HEK293T (cell line): ENCODE measurements around the gene AQP6.

Experiments used
- CTCF ChIA-PET: fragments of 350-600 bp; formaldehyde crosslinking; extraction: SDS; loops from one replicate; lab custom pipeline; 2021; ENCODE audit warnings: antibody characterized with exemption, inconsistent platforms; lab: Yijun Ruan, JAX
- POLR2A ChIA-PET: fragments of 350-600 bp; formaldehyde crosslinking; extraction: SDS; loops from one replicate; lab custom pipeline; 2020; ENCODE audit warnings: antibody characterized with exemption, inconsistent platforms; lab: Yijun Ruan, JAX
- DNase-seq: peaks from one replicate; pipeline ENCODE4 v3.0.0; 2012; ENCODE audit warnings: mixed read lengths; ENCODE audit errors: extremely low spot score
- ARNT ChIP-seq: fragments of 450-650 bp; IDR thresholded peaks from 2 replicates; pipeline ENCODE4 v1.6.1; 2017; ENCODE audit warnings: mild to moderate bottlenecking
- BHLHE40 ChIP-seq: fragments of 450-650 bp; IDR thresholded peaks from 2 replicates; pipeline ENCODE4 v1.6.1; 2016; ENCODE audit warnings: mild to moderate bottlenecking, moderate library complexity, borderline replicate concordance
- CTBP1 ChIP-seq: fragments of 450-650 bp; IDR thresholded peaks from 2 replicates; pipeline ENCODE4 v1.6.1; 2016; ENCODE audit warnings: borderline replicate concordance
- ELF4 ChIP-seq: fragments of 450-650 bp; IDR thresholded peaks from 2 replicates; pipeline ENCODE4 v1.6.1; 2017; ENCODE audit warnings: antibody characterized with exemption
- FOXA1 ChIP-seq: fragments of 450-650 bp; IDR thresholded peaks from 2 replicates; pipeline ENCODE4 v1.6.1; 2016; ENCODE audit warnings: mild to moderate bottlenecking
- FOXK2 ChIP-seq: fragments of 450-650 bp; IDR thresholded peaks from 2 replicates; pipeline ENCODE4 v1.6.1; 2016; ENCODE audit warnings: mild to moderate bottlenecking
- FOXM1 ChIP-seq: fragments of 450-650 bp; IDR thresholded peaks from 2 replicates; pipeline ENCODE4 v1.6.1; 2017; ENCODE audit warnings: mild to moderate bottlenecking, borderline replicate concordance
- HDGF ChIP-seq: fragments of 450-650 bp; IDR thresholded peaks from 2 replicates; pipeline ENCODE4 v1.6.1; 2017; ENCODE audit warnings: antibody characterized with exemption, borderline replicate concordance
- L3MBTL2 ChIP-seq: fragments of 450-650 bp; conservative IDR thresholded peaks from 2 replicates; pipeline ENCODE4 v1.6.1; 2016; ENCODE audit warnings: mild to moderate bottlenecking
- LEF1 ChIP-seq: fragments of 450-650 bp; IDR thresholded peaks from 2 replicates; pipeline ENCODE4 v1.6.1; 2017; ENCODE audit warnings: mild to moderate bottlenecking, borderline replicate concordance
- NFRKB ChIP-seq: fragments of 450-650 bp; IDR thresholded peaks from 2 replicates; pipeline ENCODE4 v1.6.1; 2016; ENCODE audit warnings: mild to moderate bottlenecking, moderate library complexity
- PKNOX1 ChIP-seq: fragments of 450-650 bp; IDR thresholded peaks from 2 replicates; pipeline ENCODE4 v1.6.1; 2016
- SP1 ChIP-seq: fragments of 450-650 bp; IDR thresholded peaks from 2 replicates; pipeline ENCODE4 v1.6.1; 2017
- SUZ12 ChIP-seq: fragments of 450-650 bp; IDR thresholded peaks from 2 replicates; pipeline ENCODE4 v1.6.1; 2016; ENCODE audit warnings: mild to moderate bottlenecking
- TARDBP ChIP-seq: fragments of 450-650 bp; IDR thresholded peaks from 2 replicates; pipeline ENCODE4 v1.6.1; 2016
- ZNF384 ChIP-seq: fragments of 450-650 bp; IDR thresholded peaks from 2 replicates; pipeline ENCODE4 v1.6.1; 2016

AQP6 gene

DNA sequence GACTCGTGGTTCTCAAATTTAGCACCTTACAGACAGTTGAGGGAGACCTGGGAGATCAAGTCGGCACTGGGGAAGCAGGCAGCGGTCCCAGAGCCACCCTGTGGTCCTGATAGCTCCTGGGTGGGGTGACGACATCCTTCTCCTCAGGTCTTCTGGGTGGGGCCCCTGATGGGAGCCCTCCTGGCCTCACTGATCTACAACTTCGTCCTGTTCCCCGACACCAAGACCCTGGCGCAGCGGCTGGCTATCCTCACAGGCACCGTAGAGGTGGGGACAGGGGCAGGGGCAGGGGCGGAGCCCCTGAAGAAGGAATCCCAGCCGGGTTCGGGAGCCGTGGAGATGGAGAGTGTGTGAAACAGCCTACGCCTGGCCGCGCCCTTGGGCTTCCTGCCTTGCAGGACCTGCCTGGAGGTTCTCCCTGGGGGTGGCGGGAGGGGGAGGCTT is 2.6 kb downstream of the AQP6 start:
- POLR2A ChIA-PET = no interaction called here
- TF ChIP-seq FOXK2 (no peak), BHLHE40 (no peak), TARDBP (no peak), HDGF (no peak), NFRKB (no peak), ZNF384 (no peak), SP1 (no peak), PKNOX1 (no peak), LEF1 (no peak), SUZ12 (no peak)
- DNase-seq = no peak
- CTCF ChIA-PET = interaction anchor here (1.2 kb wide), 1 partner anchor 8 kb away, joined by 5 read pairs; no protein-coding TSS in a partner anchor

GRCh38 chr12:49976557-49976956 is 3.8 kb downstream of the AQP6 start:
- DNase-seq = no peak
- TF ChIP-seq SUZ12 = no peak
- TF ChIP-seq CTBP1 = no peak
- TF ChIP-seq ZNF384 = no peak
- TF ChIP-seq SP1 = no peak
- no peak for TF ChIP-seq ARNT
- TF ChIP-seq L3MBTL2 = no peak
- no peak for TF ChIP-seq PKNOX1
- no peak for TF ChIP-seq FOXM1
- TF ChIP-seq ELF4 = no peak
- TF ChIP-seq FOXA1 = no peak
- TF ChIP-seq LEF1 = no peak
- TF ChIP-seq BHLHE40 = no peak
- TF ChIP-seq TARDBP = no peak
- ChIA-PET CTCF (interaction anchor here (0.7 to 1.2 kb wide), 3 partner anchors 10 to 79 kb away, joined by 3 to 5 read pairs (median 3); no protein-coding TSS in a partner anchor), POLR2A (no interaction called here)

GRCh38 chr12:49978125-49978524 is 5.4 kb downstream of the AQP6 start:
- CTCF ChIA-PET = interaction anchor here (0.6 to 1.5 kb wide), 3 partner anchors 11 to 98 kb away, joined by 4 to 7 read pairs (median 4); no protein-coding TSS in a partner anchor
- TF ChIP-seq ZNF384 = no peak
- TF ChIP-seq SUZ12 = no peak
- TF ChIP-seq HDGF = no peak
- TF ChIP-seq FOXA1 = no peak
- no peak for TF ChIP-seq FOXK2
- TF ChIP-seq L3MBTL2 = no peak
- no peak for TF ChIP-seq FOXM1
- no peak for TF ChIP-seq NFRKB
- no peak for TF ChIP-seq ARNT
- TF ChIP-seq SP1 = no peak
- no peak for TF ChIP-seq LEF1
- no peak for TF ChIP-seq ELF4
- TF ChIP-seq TARDBP = no peak
- no peak for TF ChIP-seq CTBP1
- POLR2A ChIA-PET = no interaction called here
- DNase-seq = no peak

DNA sequence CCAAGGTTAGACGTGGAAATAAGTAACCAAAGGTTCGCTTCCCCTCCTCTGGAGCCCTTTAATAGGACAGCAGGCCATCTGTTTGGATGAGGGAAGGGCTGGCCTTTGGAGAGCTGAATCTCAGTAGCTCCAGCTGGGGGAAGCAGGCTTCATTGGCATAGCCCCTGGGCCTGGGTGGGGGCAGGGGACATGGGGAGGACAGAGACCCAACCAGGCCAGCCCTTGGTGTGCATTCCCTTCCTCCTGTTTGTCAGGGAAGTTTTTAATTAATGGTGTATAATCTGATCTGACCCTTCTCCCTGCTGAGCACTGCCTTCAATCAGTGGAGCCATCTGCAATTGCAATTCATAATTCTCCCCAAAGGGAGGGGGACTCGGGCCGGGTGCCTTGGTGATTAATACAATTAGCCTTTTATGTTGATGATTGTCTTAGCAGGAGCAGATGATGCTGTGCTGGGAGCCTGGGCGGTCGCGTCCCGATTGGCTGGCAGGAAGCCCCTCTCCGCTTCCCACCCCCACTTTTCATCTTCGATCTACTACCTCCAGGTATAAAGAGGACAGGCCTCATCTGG is 6.4 kb downstream of the AQP6 start:
- TF ChIP-seq FOXK2 (no peak), HDGF (no peak), BHLHE40 (no peak), FOXM1 (no peak), L3MBTL2 (no peak), NFRKB (no peak), PKNOX1 (no peak), ZNF384 (no peak), ARNT (no peak), ELF4 (no peak), SUZ12 (no peak), TARDBP (no peak), FOXA1 (no peak), LEF1 (no peak), CTBP1 (no peak), SP1 (no peak)
- no peak for DNase-seq
- ChIA-PET POLR2A (no interaction called here), CTCF (interaction anchor here (1.5 to 3.7 kb wide), 2 partner anchors 12 kb away, joined by 7 to 22 read pairs; no protein-coding TSS in a partner anchor)

DNA sequence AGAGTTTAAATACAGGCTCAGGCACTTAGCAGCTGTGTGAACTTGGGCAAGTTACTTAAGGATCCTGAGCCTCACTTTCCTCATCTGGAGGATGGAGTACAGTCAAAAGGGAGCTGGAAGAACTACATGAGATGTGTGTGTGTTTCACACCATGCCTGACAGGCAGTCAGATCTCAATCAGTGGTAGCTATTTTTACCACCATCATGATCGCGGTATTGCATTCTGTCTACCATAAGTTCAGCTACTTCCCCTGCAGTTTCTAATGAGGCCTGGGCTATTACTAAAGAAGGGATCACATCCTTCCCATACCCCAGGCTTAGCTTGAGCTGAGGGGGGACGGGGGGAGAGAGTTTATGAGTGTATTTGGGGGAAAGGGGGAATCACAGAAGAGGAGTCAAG is 7.0 kb downstream of the AQP6 start:
- ChIA-PET POLR2A (no interaction called here), CTCF (interaction anchor here (3.7 kb wide), 1 partner anchor 12 kb away, joined by 22 read pairs; no protein-coding TSS in a partner anchor)
- TF ChIP-seq SP1 (no peak), PKNOX1 (no peak), FOXA1 (no peak), L3MBTL2 (no peak), NFRKB (no peak), FOXM1 (no peak), ZNF384 (no peak), CTBP1 (no peak), TARDBP (no peak), ELF4 (no peak), BHLHE40 (no peak)
- no peak for DNase-seq
